Brain microvascular endothelial cell (primary cell): ENCODE data around the gene CSTF3.

Source experiments
- DNase-seq: peaks from one replicate; pipeline ENCODE4 v3.0.0-alpha.2; 2020
- H3K27ac ChIP-seq: fragments of 250-450 bp; sonication (Bioruptor Pico); 2 replicates; pipeline ENCODE4 v1.5.1; 2020; ENCODE audit warnings: mild to moderate bottlenecking, moderate library complexity
- H3K27me3 ChIP-seq: fragments of 250-450 bp; sonication (Bioruptor Pico); replicated peaks from 2 replicates; pipeline ENCODE4 v1.5.1; 2020; ENCODE audit warnings: mild to moderate bottlenecking
- H3K36me3 ChIP-seq: fragments of 250-450 bp; sonication (Bioruptor Pico); replicated peaks from 2 replicates; pipeline ENCODE4 v1.5.1; 2020; ENCODE audit warnings: mild to moderate bottlenecking
- H3K4me3 ChIP-seq: 2 replicates; pipeline ENCODE4 v1.5.1; 2011; ENCODE audit warnings: low read depth, mild to moderate bottlenecking, control low read depth, low read length, moderate library complexity
- in situ Hi-C: cut with HindIII; loops from 2 replicates; pipeline ENCODE4 v1.10.0; 2017; ENCODE audit warnings: low sequenced_read_pairs, low pct_ligation_motif_present
- TF ChIP-seq, protein P1 (sequence below): IDR thresholded peaks from 2 replicates; pipeline ENCODE4 v1.5.1; 2011; ENCODE audit warnings: low read depth, mild to moderate bottlenecking, moderate library complexity, low read length, control low read depth, inconsistent platforms; ENCODE audit errors: missing control alignments

The CSTF3 gene

DNA sequence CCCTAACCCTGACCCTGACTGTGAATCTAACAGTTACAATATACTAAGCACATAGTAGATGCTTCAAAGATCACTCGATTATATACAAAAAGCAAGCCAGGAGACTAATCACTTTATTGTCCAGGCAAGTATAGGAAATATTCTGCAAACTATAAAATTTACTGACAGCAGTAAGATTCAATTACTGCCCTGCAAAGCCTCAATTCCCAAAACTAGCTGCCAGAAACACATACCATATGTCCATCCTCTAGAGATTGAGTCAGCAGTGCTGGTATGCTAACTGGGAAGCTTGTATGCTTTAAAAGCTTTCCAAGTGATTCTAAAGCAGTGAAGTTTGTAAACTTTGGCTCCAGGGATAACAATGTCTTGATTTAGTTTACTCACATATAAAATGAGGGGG lies 26.1 kb downstream of the CSTF3 start:
- TF ChIP-seq, protein P1, sequence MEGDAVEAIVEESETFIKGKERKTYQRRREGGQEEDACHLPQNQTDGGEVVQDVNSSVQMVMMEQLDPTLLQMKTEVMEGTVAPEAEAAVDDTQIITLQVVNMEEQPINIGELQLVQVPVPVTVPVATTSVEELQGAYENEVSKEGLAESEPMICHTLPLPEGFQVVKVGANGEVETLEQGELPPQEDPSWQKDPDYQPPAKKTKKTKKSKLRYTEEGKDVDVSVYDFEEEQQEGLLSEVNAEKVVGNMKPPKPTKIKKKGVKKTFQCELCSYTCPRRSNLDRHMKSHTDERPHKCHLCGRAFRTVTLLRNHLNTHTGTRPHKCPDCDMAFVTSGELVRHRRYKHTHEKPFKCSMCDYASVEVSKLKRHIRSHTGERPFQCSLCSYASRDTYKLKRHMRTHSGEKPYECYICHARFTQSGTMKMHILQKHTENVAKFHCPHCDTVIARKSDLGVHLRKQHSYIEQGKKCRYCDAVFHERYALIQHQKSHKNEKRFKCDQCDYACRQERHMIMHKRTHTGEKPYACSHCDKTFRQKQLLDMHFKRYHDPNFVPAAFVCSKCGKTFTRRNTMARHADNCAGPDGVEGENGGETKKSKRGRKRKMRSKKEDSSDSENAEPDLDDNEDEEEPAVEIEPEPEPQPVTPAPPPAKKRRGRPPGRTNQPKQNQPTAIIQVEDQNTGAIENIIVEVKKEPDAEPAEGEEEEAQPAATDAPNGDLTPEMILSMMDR, result no peak
- H3K27ac ChIP-seq, result peak overlapping the region; percentile 26

DNA sequence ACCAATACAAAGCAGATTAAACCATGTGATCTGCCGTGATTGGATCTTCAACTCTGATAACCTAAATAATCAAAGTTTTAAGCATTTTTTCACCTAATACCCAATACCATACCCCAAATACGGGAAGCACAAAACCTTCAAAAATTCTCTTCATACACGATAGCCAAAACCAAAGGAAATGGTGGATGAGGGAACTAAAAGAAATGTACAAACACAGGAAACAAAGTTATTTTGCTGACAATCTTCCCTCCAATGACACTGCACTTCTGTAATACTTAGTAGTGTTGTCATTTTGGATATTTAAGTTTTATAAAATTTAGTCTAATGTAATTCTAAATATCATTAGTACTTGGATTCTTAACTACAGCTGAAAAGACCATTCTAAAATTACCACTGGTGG lies 27.0 kb downstream of the CSTF3 start:
- in situ Hi-C loops, result no loop called here
- H3K27me3 ChIP-seq, result no peaks in the 10 kb centered on the region
- H3K4me3 ChIP-seq, result no peak overlapping the region
- TF ChIP-seq, protein P1, result no peak
- DNase-seq, result no peak
- peaks cover 4% of the 10 kb centered on the region for H3K36me3 ChIP-seq
- H3K27ac ChIP-seq, result no peak overlapping the region

More for the DNA sequence above, 26.1 kb downstream of the CSTF3 start:
- H3K36me3 ChIP-seq, result peaks cover 8% of the 10 kb centered on the region
- no peak overlapping the region for H3K4me3 ChIP-seq
- peak; percentile 55 for DNase-seq
- no peaks in the 10 kb centered on the region for H3K27me3 ChIP-seq
- in situ Hi-C loops, result no loop called here

DNA sequence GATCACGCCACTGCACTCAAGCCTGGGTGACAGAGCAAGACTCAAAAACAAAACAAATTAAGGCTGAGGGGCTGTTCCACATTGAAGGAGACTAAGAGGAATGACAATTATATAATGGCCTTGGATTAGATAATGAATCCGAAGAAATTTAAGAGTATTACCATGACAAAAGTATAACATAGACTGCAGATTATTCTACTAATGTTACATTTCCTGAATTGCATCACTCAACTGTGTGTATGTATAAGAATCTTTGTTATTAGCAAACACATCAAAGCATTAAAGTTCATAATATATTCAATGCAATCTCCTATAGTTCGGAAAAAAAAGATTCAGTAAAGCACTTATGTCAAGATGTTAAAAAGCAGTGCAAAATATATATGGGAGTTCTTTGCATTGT lies 27.5 kb downstream of the CSTF3 start:
- Histone ChIP-seq H3K27ac (no peak overlapping the region), H3K36me3 (peaks cover under 1% of the 10 kb centered on the region), H3K4me3 (no peak overlapping the region), H3K27me3 (no peaks in the 10 kb centered on the region)
- TF ChIP-seq, protein P1, result no peak
- in situ Hi-C loops, result no loop called here
- DNase-seq, result no peak

DNA sequence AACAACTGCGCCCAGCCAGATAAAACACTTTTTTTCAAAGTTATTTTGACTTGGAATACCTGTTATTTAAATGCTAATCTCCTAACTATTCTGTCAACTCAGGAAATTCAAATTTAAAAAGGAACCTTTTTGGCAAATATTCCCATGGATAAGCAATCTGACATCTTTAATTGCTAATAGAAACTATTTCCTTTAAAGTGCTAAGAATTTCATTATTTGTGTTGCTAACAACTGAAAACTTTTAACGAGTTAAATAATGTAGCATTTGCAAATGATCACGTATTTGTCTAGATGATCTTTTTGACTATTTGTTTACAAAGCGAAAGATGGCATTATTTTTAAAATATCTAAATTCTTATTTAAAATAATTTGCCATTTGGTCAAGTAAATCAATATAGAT lies 28.8 kb downstream of the CSTF3 start:
- TF ChIP-seq, protein P1, result no peak
- no peak overlapping the region for H3K27ac ChIP-seq
- no peak overlapping the region for H3K4me3 ChIP-seq
- H3K36me3 ChIP-seq, result no peaks in the 10 kb centered on the region
- no peak for DNase-seq
- in situ Hi-C loops, result no loop called here
- H3K27me3 ChIP-seq, result no peaks in the 10 kb centered on the region

DNA sequence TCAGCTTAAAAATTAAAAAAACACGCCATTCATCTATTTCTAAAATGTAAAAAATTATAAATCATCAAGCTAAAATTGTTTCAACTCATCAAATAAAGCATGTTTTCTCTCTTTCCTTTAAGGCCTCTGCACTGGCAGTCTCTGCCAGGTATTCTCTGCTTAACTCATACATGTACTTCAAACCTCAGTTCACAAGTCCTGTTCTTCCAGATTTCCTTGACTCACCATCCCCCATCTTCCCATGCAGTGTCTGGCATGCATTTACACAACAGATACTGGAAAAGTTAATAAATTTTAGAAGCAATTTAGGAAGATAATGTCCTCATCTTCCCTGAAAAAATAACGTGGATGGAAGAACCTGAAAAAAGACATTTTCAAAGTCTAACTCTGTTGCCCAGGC lies 32.5 kb downstream of the CSTF3 start:
- in situ Hi-C loops, result no loop called here
- TF ChIP-seq, protein P1, result no peak
- Histone ChIP-seq H3K36me3 (peaks cover 7% of the 10 kb centered on the region), H3K4me3 (no peak overlapping the region), H3K27me3 (no peaks in the 10 kb centered on the region), H3K27ac (no peak overlapping the region)
- no peak for DNase-seq

DNA sequence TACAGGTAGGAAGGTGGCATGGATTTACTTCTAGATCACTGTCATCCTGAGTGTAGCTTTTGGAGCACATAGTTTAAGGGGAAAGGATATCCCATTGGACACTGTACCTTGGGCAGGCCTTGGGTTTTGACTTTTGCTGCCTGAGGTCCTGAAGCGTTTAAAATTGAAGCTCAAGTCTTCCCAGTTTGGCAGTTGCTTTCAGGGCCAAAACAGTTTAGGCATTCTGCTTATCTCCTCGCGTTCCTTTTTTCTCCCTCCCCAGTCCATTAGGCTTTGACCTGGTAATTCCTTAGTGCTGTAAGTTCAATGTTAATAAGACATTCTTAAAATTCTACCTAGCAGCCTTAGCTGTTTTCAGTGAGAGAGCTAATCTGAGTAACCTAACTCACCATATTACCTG lies 35.7 kb downstream of the CSTF3 start:
- in situ Hi-C loops, result no loop called here
- no peaks in the 10 kb centered on the region for H3K27me3 ChIP-seq

More for the DNA sequence above, 35.7 kb downstream of the CSTF3 start:
- Histone ChIP-seq H3K4me3 (no peak overlapping the region), H3K36me3 (peaks cover 7% of the 10 kb centered on the region), H3K27ac (no peak overlapping the region)
- TF ChIP-seq, protein P1, result no peak
- no peak for DNase-seq
